ENCODE results near the gene PCBP4.
A peak's percentile ranks its signal among the peaks of the same experiment; 100 is the strongest.

PCBP4 gene

GRCh38 chr3:51941463-51941797 is 25.8 kb downstream of the PCBP4 start:
- no peaks in the 10 kb centered on the region for H3K27me3 ChIP-seq (ENCODE audit: low read length)
- no peak overlapping the region for H3K27ac ChIP-seq (ENCODE audit: low read depth, low read length)
- peak overlapping the region; percentile 79 for H3K4me2 ChIP-seq (ENCODE audit: low read depth, low read length, poor library complexity, severe bottlenecking)
- H3K9me3 ChIP-seq (ENCODE audit: insufficient read depth, low read length) = no peaks in the 10 kb centered on the region
- peak overlapping the region; percentile 63 for H2AFZ ChIP-seq (ENCODE audit: low read depth, low read length, severe bottlenecking)
- H3K36me3 ChIP-seq (ENCODE audit: low read length) = no peaks in the 10 kb centered on the region
- TF ChIP-seq, protein P1, sequence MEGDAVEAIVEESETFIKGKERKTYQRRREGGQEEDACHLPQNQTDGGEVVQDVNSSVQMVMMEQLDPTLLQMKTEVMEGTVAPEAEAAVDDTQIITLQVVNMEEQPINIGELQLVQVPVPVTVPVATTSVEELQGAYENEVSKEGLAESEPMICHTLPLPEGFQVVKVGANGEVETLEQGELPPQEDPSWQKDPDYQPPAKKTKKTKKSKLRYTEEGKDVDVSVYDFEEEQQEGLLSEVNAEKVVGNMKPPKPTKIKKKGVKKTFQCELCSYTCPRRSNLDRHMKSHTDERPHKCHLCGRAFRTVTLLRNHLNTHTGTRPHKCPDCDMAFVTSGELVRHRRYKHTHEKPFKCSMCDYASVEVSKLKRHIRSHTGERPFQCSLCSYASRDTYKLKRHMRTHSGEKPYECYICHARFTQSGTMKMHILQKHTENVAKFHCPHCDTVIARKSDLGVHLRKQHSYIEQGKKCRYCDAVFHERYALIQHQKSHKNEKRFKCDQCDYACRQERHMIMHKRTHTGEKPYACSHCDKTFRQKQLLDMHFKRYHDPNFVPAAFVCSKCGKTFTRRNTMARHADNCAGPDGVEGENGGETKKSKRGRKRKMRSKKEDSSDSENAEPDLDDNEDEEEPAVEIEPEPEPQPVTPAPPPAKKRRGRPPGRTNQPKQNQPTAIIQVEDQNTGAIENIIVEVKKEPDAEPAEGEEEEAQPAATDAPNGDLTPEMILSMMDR (IDR thresholded peaks at IDR 0.05; ENCODE audit: insufficient read depth, low read length, poor library complexity, severe bottlenecking) = no peak
- TF ChIP-seq EZH2phosphoT487 (conservative IDR thresholded peaks at IDR 0.05; ENCODE audit: low read length) = no peak
- no peaks in the 10 kb centered on the region for H3K9me2 ChIP-seq (replicated peaks; ENCODE audit: insufficient read depth, low read length)
- H3K4me3 ChIP-seq (ENCODE audit: insufficient read depth, low read length, poor library complexity, severe bottlenecking) = peak overlapping the region; percentile 85
- peaks cover 24% of the 10 kb centered on the region for H3K79me2 ChIP-seq (ENCODE audit: insufficient read depth, low read length)
- H3K9ac ChIP-seq (ENCODE audit: low read length) = peak overlapping the region; percentile 83
- no peaks in the 10 kb centered on the region for H3F3A ChIP-seq (ENCODE audit: insufficient read depth)
- no peaks in the 10 kb centered on the region for H4K20me1 ChIP-seq (ENCODE audit: low read depth, low read length)

DNA sequence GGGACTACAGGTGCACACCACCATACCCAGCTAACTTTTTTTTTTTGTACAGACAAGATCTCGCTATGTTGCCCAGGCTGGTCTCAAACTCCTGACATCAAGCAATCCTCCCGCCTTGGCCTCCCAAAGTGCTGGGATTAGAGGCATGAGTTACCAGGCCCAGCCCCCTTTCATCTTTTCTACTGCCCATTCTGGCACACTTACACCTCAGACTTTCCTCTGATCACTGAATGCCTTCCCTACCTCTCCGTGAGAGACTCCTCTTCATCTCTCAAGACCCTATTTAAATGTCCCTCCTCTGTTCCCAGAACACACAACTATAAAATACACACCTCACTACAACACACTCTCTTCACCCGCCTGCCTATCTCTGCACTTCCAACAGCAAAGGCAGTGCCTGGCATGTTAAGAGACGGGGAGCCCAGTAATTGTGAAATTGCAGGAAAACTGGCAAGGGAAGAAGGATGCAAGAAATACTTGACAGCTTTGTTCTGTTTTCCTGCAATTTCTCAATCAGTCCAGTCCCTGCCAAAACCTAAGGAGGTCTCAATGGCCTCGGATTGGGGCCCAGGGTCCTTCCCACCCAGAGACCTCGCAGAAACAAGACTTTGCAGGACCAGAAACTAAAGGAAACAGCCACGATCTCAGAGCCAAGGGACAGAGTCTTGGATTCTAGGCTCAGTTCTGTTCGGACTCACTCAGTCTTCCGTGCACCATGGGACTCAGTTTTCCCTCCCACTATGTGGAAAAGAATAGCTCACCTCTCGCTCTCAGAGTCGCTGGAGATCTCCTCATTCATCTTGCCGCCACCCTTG is 26.4 kb downstream of the PCBP4 start:
- no peak for TF ChIP-seq EZH2phosphoT487 (conservative IDR thresholded peaks at IDR 0.05; ENCODE audit: low read length)
- TF ChIP-seq, protein P1 (IDR thresholded peaks at IDR 0.05; ENCODE audit: insufficient read depth, low read length, poor library complexity, severe bottlenecking) = no peak
- Histone ChIP-seq H3K36me3 (ENCODE audit: low read length) (no peaks in the 10 kb centered on the region), H3K9ac (ENCODE audit: low read length) (peak overlapping the region; percentile 83), H3K27me3 (ENCODE audit: low read length) (no peaks in the 10 kb centered on the region), H3K27ac (ENCODE audit: low read depth, low read length) (no peak overlapping the region), H4K20me1 (ENCODE audit: low read depth, low read length) (no peaks in the 10 kb centered on the region), H3K9me2 (replicated peaks; ENCODE audit: insufficient read depth, low read length) (no peaks in the 10 kb centered on the region), H3K9me3 (ENCODE audit: insufficient read depth, low read length) (no peaks in the 10 kb centered on the region), H3K4me2 (ENCODE audit: low read depth, low read length, poor library complexity, severe bottlenecking) (peak overlapping the region; percentile 79), H3K4me3 (ENCODE audit: insufficient read depth, low read length, poor library complexity, severe bottlenecking) (peak overlapping the region; percentile 85), H3F3A (ENCODE audit: insufficient read depth) (no peaks in the 10 kb centered on the region), H3K79me2 (ENCODE audit: insufficient read depth, low read length) (peaks cover 24% of the 10 kb centered on the region), H2AFZ (ENCODE audit: low read depth, low read length, severe bottlenecking) (peak overlapping the region; percentile 63)

GRCh38 chr3:51938780-51939425 is 28.4 kb downstream of the PCBP4 start:
- H3K27me3 ChIP-seq (ENCODE audit: low read length) = no peaks in the 10 kb centered on the region
- H3K4me3 ChIP-seq (ENCODE audit: insufficient read depth, low read length, poor library complexity, severe bottlenecking) = no peak overlapping the region
- no peaks in the 10 kb centered on the region for H3K9me2 ChIP-seq (replicated peaks; ENCODE audit: insufficient read depth, low read length)
- H3K36me3 ChIP-seq (ENCODE audit: low read length) = no peaks in the 10 kb centered on the region
- H3K9ac ChIP-seq (ENCODE audit: low read length) = no peak overlapping the region
- H3K9me3 ChIP-seq (ENCODE audit: insufficient read depth, low read length) = no peaks in the 10 kb centered on the region
- H3K4me2 ChIP-seq (ENCODE audit: low read depth, low read length, poor library complexity, severe bottlenecking) = no peak overlapping the region
- no peak overlapping the region for H3K27ac ChIP-seq (ENCODE audit: low read depth, low read length)
- H3K79me2 ChIP-seq (ENCODE audit: insufficient read depth, low read length) = peaks cover 24% of the 10 kb centered on the region
- H2AFZ ChIP-seq (ENCODE audit: low read depth, low read length, severe bottlenecking) = no peak overlapping the region
- H4K20me1 ChIP-seq (ENCODE audit: low read depth, low read length) = no peaks in the 10 kb centered on the region
- TF ChIP-seq, protein P1 (IDR thresholded peaks at IDR 0.05; ENCODE audit: insufficient read depth, low read length, poor library complexity, severe bottlenecking) = no peak
- no peak for TF ChIP-seq EZH2phosphoT487 (conservative IDR thresholded peaks at IDR 0.05; ENCODE audit: low read length)
- H3F3A ChIP-seq (ENCODE audit: insufficient read depth) = no peaks in the 10 kb centered on the region
